ENCODE data around the gene LINGO3.

LINGO3 gene

GRCh38 chr19:2325281-2326046 is 17.5 kb upstream of the LINGO3 start:
- no peak for DNase-seq

DNA sequence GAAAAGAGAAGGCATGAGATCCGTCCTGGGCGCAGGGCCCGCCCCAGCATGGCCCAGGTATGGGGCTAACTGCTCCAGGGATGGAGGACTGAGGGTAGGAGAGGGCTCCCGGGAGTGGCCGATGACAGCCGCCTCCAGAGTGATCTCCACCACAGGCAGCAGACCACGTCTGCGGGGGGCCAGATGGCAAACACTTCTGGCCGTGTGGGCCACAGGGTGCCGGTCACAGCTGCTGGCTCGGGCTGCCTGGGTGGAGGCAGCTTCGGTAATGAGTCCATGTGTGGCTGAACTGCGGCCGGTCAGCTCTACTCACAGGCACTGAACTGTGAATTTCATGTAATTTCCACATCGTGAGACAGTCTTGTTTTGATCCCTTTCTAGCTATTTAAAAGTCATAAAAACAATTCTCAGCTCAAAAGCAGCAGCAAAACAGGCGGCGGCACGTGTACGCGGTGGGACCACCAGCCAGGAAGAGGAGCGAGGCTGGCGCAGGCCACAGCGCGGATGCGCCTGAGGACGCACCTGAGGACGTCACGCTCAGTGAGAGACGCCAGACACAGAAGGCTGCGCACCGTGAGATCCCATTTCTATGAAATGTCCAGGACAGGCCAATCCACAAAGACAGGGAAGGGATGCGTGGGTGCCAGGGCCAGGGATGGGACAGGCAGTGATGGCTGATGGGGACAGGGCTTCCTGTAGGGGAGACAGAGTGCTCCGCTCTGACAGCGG is 16.4 kb upstream of the LINGO3 start:
- DNase-seq: no peak

DNA sequence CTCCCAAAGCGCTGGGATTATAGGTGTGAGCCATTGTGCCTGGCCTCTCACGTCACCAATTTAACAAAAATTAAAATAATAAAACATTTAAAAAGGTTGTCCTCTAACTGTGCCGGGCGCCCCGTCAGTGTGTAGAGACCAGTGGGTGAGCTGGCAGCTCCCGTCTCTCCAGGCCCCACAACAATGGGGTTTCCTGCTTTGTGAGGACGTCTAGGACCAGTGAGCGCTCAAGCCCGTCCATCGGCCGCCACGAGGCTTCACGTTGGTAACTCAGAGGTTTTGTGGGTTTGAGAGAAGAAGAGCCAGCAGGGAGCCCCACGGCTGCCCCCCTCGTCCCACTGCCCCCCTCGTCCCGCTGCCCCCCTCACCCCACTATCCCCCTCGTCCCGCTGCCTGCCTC is 15.8 kb upstream of the LINGO3 start:
- DNase-seq: no peak

- DNase-seq: no peak
Observed at GRCh38 chr19:2321565-2322283, 13.8 kb upstream of the LINGO3 start.

DNA sequence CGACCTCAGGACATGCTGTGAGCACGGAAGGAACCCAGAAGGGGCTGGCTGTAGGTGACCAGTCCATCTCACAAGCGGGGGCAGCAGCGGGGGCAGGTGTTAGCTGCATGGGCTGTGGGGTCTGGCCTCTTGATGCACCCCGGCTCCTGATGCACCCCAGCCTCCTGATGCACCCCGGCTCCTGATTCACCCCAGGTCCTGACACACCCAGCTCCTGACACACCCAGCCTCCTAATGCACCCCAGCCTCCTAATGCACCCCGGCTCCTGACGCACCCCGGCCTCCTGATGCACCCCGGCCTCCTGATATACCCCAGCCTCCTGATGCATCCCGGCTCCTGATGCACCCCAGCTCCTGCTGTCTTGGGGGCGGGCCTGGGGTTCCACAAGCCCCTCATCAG is 13.0 kb upstream of the LINGO3 start:
- no peak for DNase-seq

DNA sequence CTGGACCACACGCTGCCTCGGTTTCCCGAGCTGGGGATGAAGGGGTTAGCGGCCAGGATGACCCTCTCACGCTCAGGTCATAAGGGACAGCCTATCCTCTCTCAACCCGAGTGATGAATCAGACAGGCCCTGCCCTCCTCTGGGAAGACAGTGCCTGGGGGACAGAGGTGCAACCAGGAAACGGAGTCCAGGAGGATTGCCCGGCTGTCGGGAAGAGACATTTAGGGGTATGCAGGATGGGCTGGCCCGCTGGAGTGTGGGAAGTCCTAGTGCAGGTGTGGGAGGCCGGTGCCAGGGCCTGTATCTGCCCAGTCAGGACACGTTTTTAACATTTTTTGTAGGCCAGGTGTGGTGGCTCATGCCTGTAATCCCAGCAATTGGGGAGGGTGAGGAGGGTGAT is 12.1 kb upstream of the LINGO3 start:
- DNase-seq: no peak

DNA sequence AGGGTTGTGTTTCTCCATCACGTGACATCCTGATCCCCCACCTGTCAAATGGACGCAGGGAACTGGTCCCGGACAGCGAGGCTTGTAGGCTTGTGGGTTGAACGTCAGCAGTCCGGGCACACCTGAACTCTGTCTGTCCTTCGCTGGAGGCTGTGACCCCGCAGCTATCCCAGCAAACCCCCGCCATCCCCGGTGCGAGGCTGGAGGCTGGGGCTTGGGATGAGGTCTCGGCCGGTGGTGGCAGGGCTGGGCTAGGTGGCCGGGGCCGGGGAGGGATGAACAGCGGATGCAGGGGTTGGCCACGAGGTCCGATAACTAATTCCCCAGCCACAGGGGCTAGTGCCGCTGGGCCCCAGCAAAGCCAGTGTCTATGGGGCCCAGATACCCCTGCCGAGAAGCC is 11.6 kb upstream of the LINGO3 start:
- no peak for DNase-seq

- no peak for DNase-seq
Observed at GRCh38 chr19:2318923-2319322, 11.0 kb upstream of the LINGO3 start.

DNA sequence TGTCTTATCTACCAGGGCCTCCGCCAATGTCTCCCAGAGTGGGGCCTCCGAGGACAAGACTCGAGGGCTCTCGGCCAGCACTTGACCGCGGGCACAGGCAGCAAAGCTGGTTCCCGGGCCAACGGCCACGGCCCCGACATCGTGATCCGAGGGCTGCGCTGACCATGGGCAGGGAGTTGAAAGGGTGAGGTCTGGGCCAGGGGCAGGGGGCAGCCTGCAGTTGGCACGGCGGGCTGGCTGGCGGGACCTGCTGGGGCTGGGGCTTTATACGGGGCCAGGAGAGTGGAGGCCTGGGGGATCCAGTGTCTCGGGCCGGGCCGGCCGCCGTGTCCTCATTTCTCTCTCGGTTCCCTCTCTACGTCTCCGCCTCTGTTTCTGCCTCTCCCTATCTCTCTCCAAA is 9.8 kb upstream of the LINGO3 start:
- no peak for DNase-seq

DNA sequence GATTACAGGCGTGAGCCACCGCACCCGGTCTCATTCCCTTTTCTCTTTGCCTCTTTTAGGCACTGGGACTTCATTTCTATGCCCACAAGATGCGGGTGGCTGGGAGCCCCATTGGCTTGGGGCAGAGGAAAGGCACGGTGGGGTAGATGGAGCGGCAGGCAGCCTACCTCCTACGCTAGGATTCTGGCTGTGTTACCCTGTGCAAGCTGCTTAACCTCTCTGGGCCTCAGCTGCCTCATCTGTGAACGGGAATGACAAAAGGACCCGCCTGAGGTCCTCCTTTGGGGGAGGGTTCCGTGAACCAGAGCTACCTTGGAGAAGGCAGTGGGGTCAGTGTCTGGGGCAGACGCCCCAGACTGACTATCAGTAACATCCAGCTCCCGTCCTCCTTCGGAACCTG is 9.3 kb upstream of the LINGO3 start:
- DNase-seq: no peak

DNA sequence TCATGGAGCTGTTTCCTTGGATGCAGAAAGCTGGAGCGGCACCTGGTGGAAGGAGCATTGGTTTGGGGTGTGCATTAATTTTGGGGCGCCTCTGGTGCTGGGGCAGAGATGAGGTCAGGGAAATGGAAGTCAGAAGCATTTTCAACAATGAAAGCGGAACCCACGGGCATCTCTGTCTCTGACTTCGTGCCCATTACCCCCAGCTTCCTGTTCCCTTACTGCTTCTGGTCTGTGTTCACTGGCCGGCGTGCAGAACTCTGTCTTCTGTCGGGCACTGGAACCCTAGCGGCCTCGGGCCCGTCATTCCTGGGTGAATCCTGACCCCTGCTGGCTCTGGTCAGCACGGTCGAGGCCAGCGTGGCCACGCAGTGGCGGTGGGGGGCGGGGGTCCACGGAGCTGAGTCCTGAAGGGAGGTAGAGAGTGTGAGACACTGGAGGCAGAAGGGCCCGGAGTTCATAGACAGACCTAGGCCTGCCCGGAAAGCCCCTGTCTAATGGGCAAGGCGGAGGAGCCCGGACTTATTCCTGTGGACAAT is 7.9 kb upstream of the LINGO3 start:
- no peak for DNase-seq

GRCh38 chr19:2315121-2315817 is 7.3 kb upstream of the LINGO3 start:
- no peak for DNase-seq

- no peak for DNase-seq
Observed at GRCh38 chr19:2312820-2313501, 5.0 kb upstream of the LINGO3 start.

GRCh38 chr19:2311093-2311492 is 3.1 kb upstream of the LINGO3 start:
- DNase-seq: no peak

GRCh38 chr19:2309734-2310362 is 1.9 kb upstream of the LINGO3 start:
- DNase-seq: no peak

DNA sequence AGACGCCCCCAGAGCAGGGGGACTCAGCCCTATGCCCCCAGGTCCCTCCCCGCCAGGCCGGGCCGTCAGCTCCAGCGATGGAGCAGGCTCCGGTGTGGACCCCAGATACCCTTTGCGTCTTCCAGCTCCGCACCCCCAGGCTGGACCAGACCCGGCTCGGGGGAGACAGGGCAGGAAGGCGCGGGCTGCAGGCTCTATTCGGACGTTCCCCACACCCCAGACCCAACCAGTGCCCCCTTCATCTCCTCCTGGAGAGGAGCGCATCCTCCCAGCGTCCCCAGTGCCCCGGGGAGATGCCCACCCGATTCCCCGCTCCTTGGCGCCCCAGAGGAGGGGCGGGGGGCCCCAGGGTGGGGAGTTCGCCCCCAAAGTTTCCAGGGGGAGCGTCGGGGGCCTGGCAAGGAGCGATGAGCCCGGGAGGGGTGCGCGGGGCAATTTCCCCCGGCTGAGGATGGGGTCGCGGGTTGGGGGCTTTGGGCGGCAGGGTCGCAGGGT is 389 bp downstream of the LINGO3 start:
- DNase-seq: no peak

DNA sequence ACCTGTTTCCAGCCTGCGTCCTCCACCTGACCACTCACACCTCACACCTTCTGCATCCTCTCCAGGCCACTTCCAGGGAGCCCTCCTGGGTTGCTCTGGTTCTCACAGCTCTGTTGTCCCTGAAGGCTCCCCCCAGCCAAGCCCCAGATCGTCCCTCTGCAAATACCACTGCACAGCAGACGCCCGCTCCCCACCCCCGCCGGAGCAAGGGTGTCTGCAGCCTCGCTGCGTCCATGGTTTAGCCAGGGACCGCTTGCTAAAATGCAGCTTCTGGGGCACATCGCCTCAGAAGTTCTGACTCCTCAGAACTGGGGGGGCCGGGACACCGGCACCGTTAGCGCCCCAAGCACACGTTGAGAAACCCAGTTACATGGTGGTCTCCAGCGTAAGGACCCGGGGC is 983 bp downstream of the LINGO3 start:
- DNase-seq: no peak

DNA sequence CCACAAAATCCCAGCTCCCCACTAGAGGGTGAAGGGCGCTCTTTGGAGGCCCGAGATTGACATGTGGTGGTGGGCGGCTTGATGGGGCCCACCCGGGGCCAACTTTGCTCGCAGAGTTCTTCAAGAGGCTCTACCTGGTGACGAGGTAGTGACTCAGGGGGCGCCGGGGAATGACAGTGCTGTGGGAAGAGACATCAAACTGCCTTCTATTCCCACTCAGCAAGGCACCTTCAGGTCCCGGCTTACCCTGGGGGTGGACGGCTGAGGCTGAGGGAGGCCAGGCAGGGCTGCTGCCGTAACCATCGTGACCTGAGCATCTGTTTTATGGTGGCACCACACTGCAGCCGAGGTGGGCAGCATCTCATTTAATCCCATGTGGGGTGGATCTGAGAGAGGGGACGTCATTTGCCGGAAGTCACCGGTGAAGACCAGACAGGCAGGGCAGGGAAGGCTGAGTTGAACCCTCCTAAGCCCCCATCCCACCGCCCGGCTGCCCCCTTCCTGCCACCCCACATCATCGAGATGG is 1.6 kb downstream of the LINGO3 start:
- no peak for DNase-seq

GRCh38 chr19:2305452-2306280 is 2.3 kb downstream of the LINGO3 start:
- DNase-seq: no peak

DNA sequence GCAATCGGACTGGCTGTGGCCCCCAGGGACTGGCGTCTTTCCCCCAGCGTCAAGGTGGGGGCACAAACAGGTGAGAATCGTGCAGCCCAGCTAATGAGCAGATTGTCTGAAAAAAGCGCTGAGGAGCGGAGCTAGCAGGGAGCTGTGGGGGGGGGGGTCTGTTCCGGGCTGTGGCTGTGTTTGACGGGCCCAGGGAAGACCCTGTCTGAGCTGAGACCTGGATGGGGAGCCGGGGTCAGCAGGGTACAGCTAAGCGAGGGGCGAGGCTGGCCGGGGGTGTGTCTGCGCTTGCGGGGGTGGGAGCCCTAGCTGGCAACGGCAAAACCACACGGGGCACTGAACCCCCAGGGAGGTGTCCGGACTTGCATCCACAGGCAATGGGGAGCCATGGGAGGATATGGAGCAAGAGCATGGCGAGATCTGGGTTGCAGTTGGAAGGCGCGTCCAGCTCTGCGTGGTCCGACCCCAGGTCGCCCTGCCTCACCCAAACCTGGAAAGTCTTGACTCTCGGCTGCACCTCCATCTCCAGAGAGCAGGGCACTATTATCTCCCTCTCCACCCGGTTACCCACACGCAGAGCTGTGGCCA is 4.6 kb downstream of the LINGO3 start:
- no peak for DNase-seq
